Measurements from ENCODE around the gene PKD1L1. TPM values are rescaled to one million over a fixed set of nuclear protein-coding genes. Genes with fewer than 3 reads are reported as not detected.

The PKD1L1 gene
- total RNA-seq, 2 donors from 2014 or later: 0.40 to 1.2 TPM

GRCh38 chr7:47890125-47890524 is 58.1 kb downstream of the PKD1L1 start:
- Histone ChIP-seq H3K4me3 (no peak overlapping the region), H3K9ac (ENCODE audit: low read depth in 2 of 2, low read length in 2 of 2) (no peak overlapping the region), H3K4me1 (no peaks in the 10 kb centered on the region), H3K27me3 (no peaks in the 10 kb centered on the region), H3K9me3 (no peaks in the 10 kb centered on the region), H3K27ac (no peak overlapping the region), H3K36me3 (no peaks in the 10 kb centered on the region)
- no peak for DNase-seq
- intact Hi-C loops (cut with DNase I): no loop called here
- no peak for TF ChIP-seq CTCF (IDR thresholded peaks at IDR 0.05)

- Histone ChIP-seq H3K36me3 (no peaks in the 10 kb centered on the region), H3K9ac (ENCODE audit: low read depth in 2 of 2, low read length in 2 of 2) (no peak overlapping the region), H3K27me3 (no peaks in the 10 kb centered on the region), H3K4me1 (no peaks in the 10 kb centered on the region), H3K4me3 (no peak overlapping the region), H3K27ac (no peak overlapping the region), H3K9me3 (no peaks in the 10 kb centered on the region)
- no peak for DNase-seq
- no peak for TF ChIP-seq CTCF (IDR thresholded peaks at IDR 0.05)
- intact Hi-C loops (cut with DNase I): no loop called here
Measured at GRCh38 chr7:47889723-47890122, 58.5 kb downstream of the PKD1L1 start.

- H3K4me3 ChIP-seq: no peak overlapping the region
- no peaks in the 10 kb centered on the region for H3K36me3 ChIP-seq
- no peak overlapping the region for H3K9ac ChIP-seq (ENCODE audit: low read depth in 2 of 2, low read length in 2 of 2)
- intact Hi-C loops (cut with DNase I): no loop called here
- H3K4me1 ChIP-seq: no peaks in the 10 kb centered on the region
- no peaks in the 10 kb centered on the region for H3K27me3 ChIP-seq
- H3K27ac ChIP-seq: no peak overlapping the region
- H3K9me3 ChIP-seq: no peaks in the 10 kb centered on the region
- DNase-seq: no peak
- TF ChIP-seq CTCF (IDR thresholded peaks at IDR 0.05): no peak
Measured at GRCh38 chr7:47888371-47889265, 59.6 kb downstream of the PKD1L1 start.

- TF ChIP-seq CTCF (IDR thresholded peaks at IDR 0.05): no peak
- Histone ChIP-seq H3K9me3 (no peaks in the 10 kb centered on the region), H3K36me3 (no peaks in the 10 kb centered on the region), H3K9ac (ENCODE audit: low read depth in 2 of 2, low read length in 2 of 2) (no peak overlapping the region), H3K4me3 (no peak overlapping the region), H3K4me1 (no peaks in the 10 kb centered on the region), H3K27me3 (no peaks in the 10 kb centered on the region), H3K27ac (no peak overlapping the region)
- intact Hi-C loops (cut with DNase I): no loop called here
- no peak for DNase-seq
Measured at GRCh38 chr7:47887016-47887640, 61.1 kb downstream of the PKD1L1 start.

GRCh38 chr7:47885987-47886811 is 62.1 kb downstream of the PKD1L1 start:
- intact Hi-C loops (cut with DNase I): no loop called here
- Histone ChIP-seq H3K4me1 (no peaks in the 10 kb centered on the region), H3K27me3 (no peaks in the 10 kb centered on the region), H3K4me3 (no peak overlapping the region), H3K9ac (ENCODE audit: low read depth in 2 of 2, low read length in 2 of 2) (no peak overlapping the region), H3K27ac (no peak overlapping the region), H3K9me3 (no peaks in the 10 kb centered on the region), H3K36me3 (no peaks in the 10 kb centered on the region)
- no peak for DNase-seq
- no peak for TF ChIP-seq CTCF (IDR thresholded peaks at IDR 0.05)
